Osteocyte (in vitro differentiated cells): ENCODE measurements around the gene ELP6. TPM values are rescaled to one million over a fixed set of nuclear protein-coding genes. Genes with fewer than 3 reads are reported as not detected.
"Not testable (repeated sequence)": the region's sequence is repeated elsewhere in the genome, so short reads cannot be mapped to it uniquely, and the experiment has no call there.

ENCODE experiments used
- DNase-seq: peaks from one replicate; pipeline ENCODE4 v3.0.0; 2021; ENCODE audit warnings: mixed read lengths; ENCODE audit not compliant: unreplicated experiment; ENCODE audit errors: extremely low spot score
- H3K27ac Mint-ChIP-seq: one replicate; pipeline ENCODE4 v1.8.0; 2021; ENCODE audit warnings: mild to moderate bottlenecking, mixed read lengths; ENCODE audit not compliant: unreplicated experiment
- H3K27me3 Mint-ChIP-seq: one replicate; pipeline ENCODE4 v1.8.0; 2021; ENCODE audit warnings: mixed read lengths; ENCODE audit not compliant: unreplicated experiment
- H3K36me3 Mint-ChIP-seq: one replicate; pipeline ENCODE4 v1.8.0; 2021; ENCODE audit warnings: mixed read lengths; ENCODE audit not compliant: unreplicated experiment
- H3K4me1 Mint-ChIP-seq: one replicate; pipeline ENCODE4 v1.8.0; 2021; ENCODE audit warnings: mixed read lengths; ENCODE audit not compliant: unreplicated experiment
- H3K4me3 Mint-ChIP-seq: one replicate; pipeline ENCODE4 v1.8.0; 2021; ENCODE audit warnings: mild to moderate bottlenecking, moderate library complexity, mixed read lengths; ENCODE audit not compliant: unreplicated experiment
- H3K9me3 Mint-ChIP-seq: one replicate; pipeline ENCODE4 v1.8.0; 2021; ENCODE audit warnings: mixed read lengths; ENCODE audit not compliant: unreplicated experiment
- CTCF ChIP-seq: fragments of 200-600 bp; sonication (generic); IDR thresholded peaks from 2 replicates; pipeline ENCODE4 v1.5.0; 2021; ENCODE audit warnings: antibody characterized with exemption, mild to moderate bottlenecking, moderate library complexity
- total RNA-seq: library from RNA; stranded (reverse); gene quantifications from 2 replicates; pipeline ENCODE4 v1.2.1, GENCODE V29; 2021

Gene ELP6
- total RNA-seq, 1 donor from 2014 or later: 40.3 TPM

GRCh38 chr3:47473391-47473790 lies 40.1 kb downstream of the ELP6 start:
- DNase-seq: peak; percentile 19
- Mint-ChIP-seq H3K4me1 (peaks cover 25% of the 10 kb centered on the region), H3K27ac (no peak overlapping the region), H3K27me3 (no peaks in the 10 kb centered on the region), H3K9me3 (no peaks in the 10 kb centered on the region), H3K36me3 (peaks cover 2% of the 10 kb centered on the region), H3K4me3 (peak overlapping the region; percentile 54)
- TF ChIP-seq CTCF: no peak

DNA sequence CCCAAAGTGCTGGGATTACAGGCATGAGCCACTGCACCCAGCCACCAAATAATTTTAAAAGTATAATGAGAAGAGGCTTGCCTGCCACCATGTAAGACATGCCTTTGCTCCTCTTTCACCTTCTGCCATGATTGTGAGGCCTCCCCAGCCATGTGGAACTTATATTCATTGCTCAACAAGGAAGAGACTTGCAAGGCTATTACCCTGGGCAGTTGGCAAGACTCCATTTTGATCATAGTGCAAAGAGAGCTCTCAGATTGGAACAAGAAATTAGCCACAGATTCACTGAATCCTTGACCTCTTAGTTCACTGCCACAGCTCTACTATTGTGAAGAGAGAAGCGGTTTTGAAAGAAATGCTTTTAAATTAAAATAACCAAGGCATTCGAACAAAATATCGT lies 43.9 kb downstream of the ELP6 start:
- peaks cover 10% of the 10 kb centered on the region for H3K36me3 Mint-ChIP-seq

DNA sequence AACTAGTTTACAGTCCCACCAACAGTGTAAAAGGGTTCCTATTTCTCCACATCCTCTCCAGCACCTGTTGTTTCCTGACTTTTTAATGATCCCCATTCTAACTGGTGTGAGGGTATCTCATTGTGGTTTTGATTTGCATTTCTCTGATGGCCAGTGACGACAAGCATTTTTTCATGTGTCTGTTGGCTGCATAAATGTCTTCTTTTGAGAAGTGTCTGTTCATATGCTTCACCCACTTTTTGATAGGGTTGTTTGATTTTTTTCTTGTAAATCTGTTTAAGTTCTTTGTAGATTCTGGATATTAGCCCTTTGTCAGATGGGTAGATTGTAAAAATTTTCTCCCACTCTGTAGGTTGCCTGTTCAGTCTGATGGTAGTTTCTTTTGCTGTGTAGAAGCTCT lies 45.2 kb downstream of the ELP6 start:
- not testable (repeated sequence) for H3K27ac Mint-ChIP-seq, H3K4me3 Mint-ChIP-seq, H3K4me1 Mint-ChIP-seq, H3K9me3 Mint-ChIP-seq, DNase-seq, H3K27me3 Mint-ChIP-seq
- peaks cover 10% of the 10 kb centered on the region for H3K36me3 Mint-ChIP-seq

More for the DNA sequence above, 43.9 kb downstream of the ELP6 start:
- H3K4me3 Mint-ChIP-seq: no peak overlapping the region
- peaks cover 10% of the 10 kb centered on the region for H3K4me1 Mint-ChIP-seq
- H3K27ac Mint-ChIP-seq: no peak overlapping the region
- TF ChIP-seq CTCF: no peak
- no peaks in the 10 kb centered on the region for H3K9me3 Mint-ChIP-seq
- no peak for DNase-seq
- H3K27me3 Mint-ChIP-seq: no peaks in the 10 kb centered on the region

DNA sequence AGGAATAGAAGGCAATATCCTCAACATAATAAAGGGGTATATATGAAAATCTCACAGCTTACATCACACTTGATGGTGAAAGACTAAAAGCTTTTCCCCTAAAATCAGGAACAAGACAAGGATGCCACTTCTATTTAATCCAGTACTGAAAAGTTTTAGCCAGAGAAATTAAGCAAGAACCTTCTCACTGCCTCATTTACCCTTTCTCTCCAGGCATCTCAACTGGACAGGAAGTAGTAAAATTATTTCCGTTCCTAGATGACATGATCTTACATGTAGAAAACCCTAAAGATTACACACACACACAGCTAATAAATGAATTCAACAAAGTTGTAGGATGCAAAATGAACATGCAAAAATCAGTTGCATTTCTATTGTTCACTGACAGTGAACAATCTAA lies 48.9 kb downstream of the ELP6 start:
- H3K4me3 Mint-ChIP-seq: no peak overlapping the region
- no peak overlapping the region for H3K27ac Mint-ChIP-seq
- no peaks in the 10 kb centered on the region for H3K27me3 Mint-ChIP-seq
- DNase-seq: no peak
- peaks cover 3% of the 10 kb centered on the region for H3K4me1 Mint-ChIP-seq
- peaks cover under 1% of the 10 kb centered on the region for H3K9me3 Mint-ChIP-seq
- no peak for TF ChIP-seq CTCF
- H3K36me3 Mint-ChIP-seq: peaks cover 9% of the 10 kb centered on the region

GRCh38 chr3:47459534-47460085 lies 53.9 kb downstream of the ELP6 start:
- not testable (repeated sequence) for H3K27me3 Mint-ChIP-seq, H3K9me3 Mint-ChIP-seq, DNase-seq, H3K27ac Mint-ChIP-seq, H3K4me3 Mint-ChIP-seq, H3K36me3 Mint-ChIP-seq
- peaks cover 14% of the 10 kb centered on the region for H3K4me1 Mint-ChIP-seq

GRCh38 chr3:47456984-47457383 lies 56.5 kb downstream of the ELP6 start:
- Mint-ChIP-seq H3K9me3 (peaks cover 5% of the 10 kb centered on the region), H3K4me1 (peaks cover 10% of the 10 kb centered on the region), H3K27ac (no peak overlapping the region), H3K27me3 (no peaks in the 10 kb centered on the region), H3K36me3 (peaks cover 3% of the 10 kb centered on the region), H3K4me3 (no peak overlapping the region)
- no peak for TF ChIP-seq CTCF
- DNase-seq: no peak
